Fibroblast of pulmonary artery (primary cell): ENCODE measurements around the gene TAF5L.
A peak's percentile ranks its signal among the peaks of the same experiment; 100 is the strongest.

Experiments used
- DNase-seq: peaks from one replicate; pipeline ENCODE4 v3.0.0-alpha.2; 2010; ENCODE audit warnings: low read depth
- H3K4me3 ChIP-seq: replicated peaks from 2 replicates; pipeline ENCODE4 v1.5.1; 2011; ENCODE audit warnings: low read depth, mild to moderate bottlenecking, control low read depth, low read length, moderate library complexity
- CTCF ChIP-seq: IDR thresholded peaks from 2 replicates; pipeline ENCODE4 v1.5.1; 2011; ENCODE audit warnings: mild to moderate bottlenecking, control low read depth, low read length, inconsistent platforms; ENCODE audit errors: missing control alignments

Gene TAF5L

GRCh38 chr1:229625915-229626831 lies at the start of gene TAF5L, which contains the start of gene URB2:
Gene TAF5L (minus strand): TSS chr1:229626122. CDS start chr1:229614482, 11,640 bp downstream.
Gene URB2 (plus strand): TSS chr1:229626247. CDS start chr1:229627634, 1,387 bp downstream.
- DNase-seq = peak; percentile 89
- no peak for TF ChIP-seq CTCF
- peak within 1 kb of the TSS; percentile 97 for H3K4me3 ChIP-seq

DNA sequence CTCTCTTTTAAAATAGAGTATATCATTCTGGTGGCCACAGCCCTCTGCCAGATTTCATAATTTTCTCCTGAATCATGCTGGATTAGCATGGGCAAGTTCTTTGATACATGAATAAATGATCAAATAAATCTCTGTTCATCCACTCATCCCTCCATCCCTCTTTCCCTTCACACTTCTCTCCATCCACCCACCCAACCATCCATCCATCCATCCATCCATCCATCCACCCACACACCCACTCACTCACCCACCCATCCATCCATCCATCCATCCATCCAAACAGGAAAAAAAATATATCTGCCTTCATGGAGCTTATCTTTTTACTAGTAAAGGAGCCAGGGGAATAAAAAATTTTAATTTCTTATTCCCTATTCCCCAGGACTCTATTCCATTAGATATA lies 49.5 kb upstream of the TAF5L start:
- no peak for TF ChIP-seq CTCF
- no peak for DNase-seq
- no peak overlapping the region for H3K4me3 ChIP-seq

- DNase-seq = no peak
- H3K4me3 ChIP-seq = no peak overlapping the region
- no peak for TF ChIP-seq CTCF
Measured at GRCh38 chr1:229674042-229674441, 48.1 kb upstream of the TAF5L start.

DNA sequence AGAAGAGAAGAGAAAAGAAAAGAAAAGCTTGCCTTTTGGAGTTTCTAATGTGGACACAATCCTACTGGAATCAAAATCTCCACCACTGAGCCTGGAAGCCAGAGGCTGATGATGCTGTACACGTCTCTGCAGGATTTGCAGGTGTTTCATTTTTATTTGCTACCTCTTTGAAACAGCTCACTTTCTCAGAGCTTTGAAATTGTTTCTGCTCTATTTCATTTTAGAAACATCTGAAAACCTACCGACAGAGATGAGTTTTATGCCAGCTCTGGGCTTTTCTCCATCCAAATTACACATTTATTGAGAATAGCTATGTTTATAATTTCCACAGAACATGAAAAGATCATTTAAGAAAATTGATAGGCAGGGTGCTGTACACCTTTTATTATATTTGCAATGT lies 46.3 kb upstream of the TAF5L start:
- no peak for DNase-seq
- H3K4me3 ChIP-seq = no peak overlapping the region
- no peak for TF ChIP-seq CTCF

- H3K4me3 ChIP-seq = no peak overlapping the region
- no peak for TF ChIP-seq CTCF
- DNase-seq = no peak
Measured at GRCh38 chr1:229671310-229671709, 45.4 kb upstream of the TAF5L start.

GRCh38 chr1:229669333-229669732 lies 43.4 kb upstream of the TAF5L start:
- TF ChIP-seq CTCF = no peak
- H3K4me3 ChIP-seq = no peak overlapping the region
- peak; percentile 44 for DNase-seq
